Smooth muscle cell of the coronary artery (primary cell): ENCODE data around the gene ANKRD36. TPM values are rescaled to one million over a fixed set of nuclear protein-coding genes. Genes with fewer than 3 reads are reported as not detected.

ENCODE experiments used
- total RNA-seq: library from RNA; depleted of rRNA; stranded (reverse); fragments of >200 nt; gene quantifications from 2 replicates; pipeline ENCODE4 v1.2.3, GENCODE V29; 2014; ENCODE audit warnings: low replicate concordance

ANKRD36 gene
- 22.9 and 25.4 TPM in 2 replicates for total RNA-seq

DNA sequence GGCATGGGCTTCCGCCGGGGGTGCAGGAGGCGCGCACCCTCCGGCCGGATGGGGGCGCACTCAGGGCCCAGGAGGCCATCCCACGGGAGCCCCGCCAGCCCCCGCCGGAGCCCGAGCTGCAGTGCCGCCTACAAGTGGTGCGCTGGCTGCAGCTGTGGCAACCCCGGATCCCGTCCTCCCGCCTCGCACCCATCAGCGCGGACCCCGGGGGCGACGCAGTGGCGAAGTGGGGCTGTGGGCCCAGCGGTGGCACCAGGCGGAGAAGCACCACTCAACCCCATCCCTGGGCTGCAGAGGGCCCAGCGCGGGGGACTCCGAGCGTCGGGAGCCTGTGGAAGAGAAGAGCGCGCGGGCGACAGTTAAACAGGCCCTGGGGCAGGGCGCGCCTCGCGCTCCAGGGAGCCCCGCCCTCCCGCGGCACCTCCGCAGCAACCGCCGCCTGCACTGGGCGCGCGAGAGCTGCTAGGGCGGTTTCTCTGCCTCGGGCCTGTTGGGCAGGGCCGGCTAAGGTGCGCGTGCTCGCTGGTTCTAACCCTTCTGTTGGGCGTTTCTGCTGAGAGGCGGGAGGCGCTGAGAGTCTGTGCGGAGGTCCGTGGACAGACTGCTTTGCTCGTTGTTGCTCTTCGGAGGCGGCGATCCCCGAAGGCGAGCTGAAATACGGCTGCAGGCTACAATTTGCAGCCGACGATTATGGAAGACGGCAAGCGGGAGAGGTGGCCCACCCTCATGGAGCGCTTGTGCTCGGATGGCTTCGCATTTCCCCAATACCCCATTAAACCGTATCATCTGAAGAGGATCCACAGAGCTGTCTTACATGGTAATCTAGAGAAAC, at the start of gene ANKRD36:
TSS of gene ANKRD36 (plus strand) at position 104 of the 832 bp plus-strand sequence. CDS start at position 691, 587 bp downstream.

DNA sequence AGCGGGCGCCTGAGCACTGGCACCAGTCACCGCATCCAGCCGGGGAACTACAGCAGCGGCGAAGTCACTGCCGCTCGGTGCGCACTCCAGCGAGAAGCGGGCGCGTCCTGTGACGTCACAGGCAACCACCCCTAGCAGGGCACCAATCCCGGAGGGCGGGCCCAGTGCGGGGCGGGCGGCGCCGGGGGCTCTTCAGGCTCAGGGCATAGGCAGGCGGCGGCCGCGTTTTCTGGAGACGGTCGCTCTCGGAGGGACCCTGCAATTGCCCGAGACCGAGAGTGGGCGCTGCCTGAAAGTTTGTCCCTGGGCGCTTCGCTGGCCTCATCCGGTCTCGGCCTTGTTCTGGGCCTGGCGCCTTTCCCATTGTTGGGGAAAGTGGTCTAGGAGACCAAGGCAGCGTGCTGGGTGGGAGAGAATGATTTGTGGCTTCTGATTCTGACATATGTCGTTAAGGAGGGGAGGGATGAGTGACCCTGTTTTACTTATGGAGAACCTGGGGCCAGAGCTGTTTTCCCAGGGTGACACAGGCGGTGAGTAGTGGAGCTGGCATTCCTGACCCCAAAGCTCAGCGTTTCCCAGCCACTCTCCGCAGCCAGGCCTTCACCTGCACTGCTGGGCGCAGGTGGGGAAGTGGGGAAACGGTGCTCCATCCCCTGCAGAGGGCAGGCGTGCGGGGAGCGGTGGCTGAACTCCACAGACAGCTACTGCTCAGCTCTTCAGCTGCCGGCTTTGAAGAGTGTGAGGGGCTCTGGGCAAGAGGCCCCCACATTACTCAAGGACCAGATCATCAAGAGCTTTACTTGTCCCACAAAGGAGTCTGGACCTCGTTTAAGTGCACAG, 18.0 kb upstream of the ANKRD36 start, which contains the start of gene FAHD2B:
TSS of gene FAHD2B (minus strand) at position 111 of the 840 bp plus-strand sequence. CDS start 3,176 bp downstream, outside the sequence.

Other genes starting within 250 kb of the ANKRD36 start
- gene SEMA4C, start 243.1 kb upstream of the ANKRD36 start, total RNA-seq, result 19.3 and 20.2 TPM in 2 replicates
- gene FAM178B, start 126.6 kb upstream of the ANKRD36 start, total RNA-seq, result not detected in 2 replicates
- gene FAHD2B, start 18.3 kb upstream of the ANKRD36 start, total RNA-seq, result 5.5 and 6.9 TPM in 2 replicates